GM10248 (cell line): Measurements from ENCODE around the gene OCSTAMP.

Experiments
- CTCF ChIA-PET: fragments of 300-600 bp; sonication (Branson Sonifier 250); formaldehyde crosslinking; extraction: SDS; loops from one replicate; lab custom pipeline; 2021; ENCODE audit warnings: antibody characterized with exemption; lab: Yijun Ruan, JAX
- POLR2A ChIA-PET: fragments of 350-650 bp; sonication (Branson Sonifier 250); formaldehyde crosslinking; extraction: SDS; loops from one replicate; lab custom pipeline; 2020; ENCODE audit warnings: antibody characterized with exemption; lab: Yijun Ruan, JAX
- DNase-seq: peaks from one replicate; pipeline ENCODE4 v3.0.0; 2012; ENCODE audit errors: extremely low spot score
- TF ChIP-seq, protein P1 (sequence below): IDR thresholded peaks from 2 replicates; pipeline ENCODE4 v1.5.1; 2012; ENCODE audit warnings: mild to moderate bottlenecking, low read depth; ENCODE audit errors: extremely low read depth, missing control alignments, control extremely low read depth

The OCSTAMP gene

DNA sequence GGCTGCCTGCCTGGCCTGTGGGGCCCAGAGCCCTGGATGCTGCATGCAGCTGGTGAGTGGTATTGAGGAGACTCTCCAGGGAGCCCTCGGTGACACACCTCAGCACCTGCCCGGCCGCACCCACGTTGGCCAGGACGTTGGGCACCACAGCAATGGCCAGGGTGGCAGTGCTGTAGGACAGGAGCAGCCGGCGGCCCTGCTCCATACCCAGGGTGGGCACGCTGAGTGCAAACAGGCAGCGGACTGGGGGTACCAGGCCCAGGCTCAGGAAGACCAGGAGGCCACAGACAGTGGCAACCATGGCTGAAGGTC, 4.7 kb downstream of the OCSTAMP start:
- no peak for DNase-seq
- ChIA-PET POLR2A (no interaction called here), CTCF (interaction anchor here (1.3 to 2.4 kb wide), 4 partner anchors 22 to 144 kb away, joined by 4 to 33 read pairs (median 6); partner anchors contain the start of gene TP53RK)
- TF ChIP-seq, protein P1, sequence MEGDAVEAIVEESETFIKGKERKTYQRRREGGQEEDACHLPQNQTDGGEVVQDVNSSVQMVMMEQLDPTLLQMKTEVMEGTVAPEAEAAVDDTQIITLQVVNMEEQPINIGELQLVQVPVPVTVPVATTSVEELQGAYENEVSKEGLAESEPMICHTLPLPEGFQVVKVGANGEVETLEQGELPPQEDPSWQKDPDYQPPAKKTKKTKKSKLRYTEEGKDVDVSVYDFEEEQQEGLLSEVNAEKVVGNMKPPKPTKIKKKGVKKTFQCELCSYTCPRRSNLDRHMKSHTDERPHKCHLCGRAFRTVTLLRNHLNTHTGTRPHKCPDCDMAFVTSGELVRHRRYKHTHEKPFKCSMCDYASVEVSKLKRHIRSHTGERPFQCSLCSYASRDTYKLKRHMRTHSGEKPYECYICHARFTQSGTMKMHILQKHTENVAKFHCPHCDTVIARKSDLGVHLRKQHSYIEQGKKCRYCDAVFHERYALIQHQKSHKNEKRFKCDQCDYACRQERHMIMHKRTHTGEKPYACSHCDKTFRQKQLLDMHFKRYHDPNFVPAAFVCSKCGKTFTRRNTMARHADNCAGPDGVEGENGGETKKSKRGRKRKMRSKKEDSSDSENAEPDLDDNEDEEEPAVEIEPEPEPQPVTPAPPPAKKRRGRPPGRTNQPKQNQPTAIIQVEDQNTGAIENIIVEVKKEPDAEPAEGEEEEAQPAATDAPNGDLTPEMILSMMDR = no peak

DNA sequence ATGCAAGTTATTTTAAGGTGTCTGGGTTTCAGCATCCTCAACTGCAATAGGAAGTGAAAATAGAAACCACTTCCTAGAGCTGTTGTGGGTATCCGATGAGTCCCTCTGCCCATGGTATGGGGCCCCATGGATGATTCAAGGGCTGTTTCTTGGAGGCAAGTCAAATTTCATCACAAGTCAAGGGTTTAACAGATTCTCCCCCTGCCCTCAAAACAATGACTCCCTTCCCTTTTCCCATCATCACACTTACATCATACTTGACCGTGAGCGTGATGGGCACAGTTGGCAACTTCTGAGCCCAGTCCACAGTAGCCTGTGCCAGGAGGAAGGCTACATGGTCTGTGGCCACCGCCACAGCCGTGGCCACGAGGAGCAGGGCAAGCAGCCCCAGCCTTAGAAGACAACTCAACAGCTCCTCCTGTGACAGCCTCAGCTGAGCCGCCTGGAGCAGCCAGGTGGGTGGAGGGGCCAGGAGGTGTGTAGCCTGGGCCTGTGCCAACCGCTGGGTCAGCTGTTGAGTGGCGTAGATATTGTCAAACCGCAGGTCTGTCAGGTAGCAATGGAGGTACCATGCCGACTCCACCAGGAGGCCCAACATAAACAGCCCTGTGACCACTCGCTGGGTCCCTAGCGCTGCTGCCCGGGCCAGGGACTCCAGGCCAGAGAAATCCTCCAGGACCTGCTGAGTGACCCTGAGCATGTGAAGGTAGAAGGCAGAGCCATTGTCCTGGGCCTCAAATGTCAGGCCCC, 5.2 kb downstream of the OCSTAMP start:
- DNase-seq = no peak
- TF ChIP-seq, protein P1 = no peak
- ChIA-PET POLR2A (no interaction called here), CTCF (interaction anchor here (0.7 to 2.4 kb wide), 9 partner anchors 9 to 208 kb away, joined by 3 to 33 read pairs (median 7); partner anchors contain the start of gene TP53RK)

DNA sequence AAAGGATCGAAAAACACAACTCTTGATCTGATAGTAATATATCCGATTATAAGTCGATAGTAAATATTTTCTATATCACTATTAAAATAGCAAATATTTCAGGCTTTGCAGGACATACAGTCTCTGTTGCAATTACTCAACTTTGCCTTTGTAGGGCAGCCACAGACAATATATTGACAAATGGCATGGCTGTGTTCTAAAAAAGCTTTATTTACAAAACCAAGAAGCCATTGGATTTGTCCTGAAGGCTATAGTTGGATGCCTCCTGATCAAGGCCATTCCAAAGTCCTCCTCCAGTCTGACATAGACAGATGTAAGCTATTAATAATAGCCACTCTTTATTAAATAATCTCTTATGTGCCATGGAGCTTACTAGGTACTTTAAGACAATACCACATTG, 5.9 kb downstream of the OCSTAMP start:
- ChIA-PET POLR2A (no interaction called here), CTCF (interaction anchor here (0.7 to 2.4 kb wide), 10 partner anchors 9 to 209 kb away, joined by 3 to 33 read pairs (median 6); partner anchors contain the start of gene TP53RK)
- no peak for DNase-seq

DNA sequence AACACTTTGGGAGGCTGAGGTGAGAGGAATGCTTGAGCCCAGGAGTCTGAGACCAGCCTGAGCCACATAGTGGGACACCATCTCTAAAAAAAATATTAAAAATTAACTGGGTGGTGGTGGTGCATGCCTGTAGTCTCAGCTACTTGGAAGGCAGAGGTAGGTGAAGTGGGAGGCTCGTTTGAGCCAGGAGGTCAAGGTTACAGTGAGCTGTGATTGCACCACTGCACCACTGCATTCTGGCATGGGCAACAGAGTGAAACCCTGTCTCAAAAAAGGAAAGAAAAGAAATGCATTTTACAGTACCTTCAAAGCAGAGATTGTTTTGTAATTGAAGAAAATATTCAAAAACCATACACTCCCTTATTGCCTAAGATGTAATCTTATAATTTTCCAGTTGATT, 6.5 kb downstream of the OCSTAMP start:
- no peak for DNase-seq
- POLR2A ChIA-PET = no interaction called here
- CTCF ChIA-PET = interaction anchor here (0.9 to 2.4 kb wide), 7 partner anchors 9 to 146 kb away, joined by 3 to 33 read pairs (median 7); partner anchors contain the start of gene TP53RK
- TF ChIP-seq, protein P1 = no peak

More for the DNA sequence above, 5.9 kb downstream of the OCSTAMP start:
- TF ChIP-seq, protein P1 = peak; percentile 56

DNA sequence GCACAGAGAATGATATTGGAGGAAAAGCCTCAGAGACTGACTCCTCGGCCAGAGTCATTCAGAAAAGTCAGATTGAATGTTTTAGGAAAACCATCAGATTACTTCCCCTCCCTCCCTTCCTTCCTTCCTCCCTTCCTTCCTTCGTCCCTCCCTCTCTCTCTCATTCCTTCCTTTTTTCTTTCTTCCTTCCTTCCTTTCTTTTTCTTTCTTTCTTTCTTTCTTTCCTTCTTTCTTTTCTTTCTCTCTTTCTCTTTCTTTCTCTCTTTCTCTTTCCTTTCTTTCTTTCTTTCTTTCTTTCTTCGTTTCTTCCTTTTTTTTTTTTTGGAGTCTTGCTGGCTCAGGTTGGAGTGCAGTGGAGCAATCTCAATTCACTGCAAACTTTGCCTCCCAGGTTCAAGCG, 7.4 kb downstream of the OCSTAMP start:
- TF ChIP-seq, protein P1 = no peak
- POLR2A ChIA-PET = no interaction called here
- no peak for DNase-seq
- CTCF ChIA-PET = no interaction called here

DNA sequence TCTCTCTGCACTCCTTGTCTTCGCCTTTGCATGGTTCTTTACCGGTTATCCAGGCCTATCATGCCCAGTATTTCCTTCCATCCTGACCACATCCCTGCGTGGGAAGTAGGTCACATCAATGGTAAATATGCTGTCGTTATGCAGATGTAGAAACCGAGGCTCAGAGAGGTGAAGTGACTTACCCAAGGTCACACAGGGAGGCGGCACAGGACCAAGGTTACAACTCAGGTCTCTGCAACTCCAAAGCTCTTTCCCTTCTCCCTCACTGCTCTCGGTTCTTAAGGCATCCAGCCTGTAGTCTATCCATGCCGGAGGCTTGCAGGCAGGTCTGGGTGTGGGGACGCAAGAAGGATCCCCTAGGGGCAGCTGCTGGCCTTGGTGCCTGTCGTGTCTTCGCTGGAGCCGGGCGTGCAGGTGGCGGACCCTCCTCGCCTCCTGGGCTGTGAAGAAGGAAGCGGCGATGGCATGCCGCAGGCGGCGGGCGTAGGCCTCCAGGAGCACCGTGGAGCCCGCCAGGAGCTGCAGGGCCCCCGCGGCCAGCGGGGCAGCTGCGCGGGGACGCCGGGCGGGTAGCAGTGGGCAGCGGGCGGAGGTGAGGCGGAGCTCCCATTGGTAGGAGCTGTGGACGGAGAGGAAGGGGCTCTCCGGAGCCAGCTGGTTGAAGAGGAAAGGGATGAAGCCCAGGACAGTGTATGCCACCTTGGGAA, 9.1 kb downstream of the OCSTAMP start:
- ChIA-PET CTCF (interaction anchor here (0.9 to 2.5 kb wide), 5 partner anchors 10 to 142 kb away, joined by 3 to 9 read pairs (median 4); partner anchors contain the start of gene OCSTAMP), POLR2A (no interaction called here)
- TF ChIP-seq, protein P1 = no peak
- DNase-seq = no peak
